HG03442 (cell line): ENCODE measurements around the gene RHBG.
"Not testable (repeated sequence)": the region's sequence is repeated elsewhere in the genome, so short reads cannot be mapped to it uniquely, and the experiment has no call there.

Experiments used
- ATAC-seq: cut with Tn5 transposase; IDR thresholded peaks from one replicate; pipeline ENCODE4 v1.9.1; 2021; ENCODE audit warnings: mild to moderate bottlenecking, moderate library complexity; ENCODE audit not compliant: unreplicated experiment

RHBG gene

GRCh38 chr1:156359973-156360372, 9.0 kb upstream of the RHBG start:
- no peak for ATAC-seq

GRCh38 chr1:156360534-156360933, 8.5 kb upstream of the RHBG start:
- ATAC-seq, result no peak

GRCh38 chr1:156365754-156366153, 3.3 kb upstream of the RHBG start:
- no peak for ATAC-seq

- no peak for ATAC-seq
Measured at GRCh38 chr1:156366378-156367166, 2.4 kb upstream of the RHBG start.

GRCh38 chr1:156367383-156368156, 1.4 kb upstream of the RHBG start:
- no peak for ATAC-seq

GRCh38 chr1:156368157-156368658, 803 bp upstream of the RHBG start:
- ATAC-seq, result no peak

- ATAC-seq, result not testable (repeated sequence)
Measured at GRCh38 chr1:156369685-156370286, 775 bp downstream of the RHBG start.

GRCh38 chr1:156371553-156372264, 2.7 kb downstream of the RHBG start:
- ATAC-seq, result no peak

- no peak for ATAC-seq
Measured at GRCh38 chr1:156372265-156372586, 3.2 kb downstream of the RHBG start.

- no peak for ATAC-seq
Measured at GRCh38 chr1:156372876-156373275, 3.9 kb downstream of the RHBG start.

GRCh38 chr1:156373546-156373945, 4.5 kb downstream of the RHBG start:
- no peak for ATAC-seq

GRCh38 chr1:156376146-156376545, 7.1 kb downstream of the RHBG start:
- ATAC-seq, result no peak

GRCh38 chr1:156376958-156377919, 8.2 kb downstream of the RHBG start:
- ATAC-seq, result no peak

GRCh38 chr1:156378557-156378956, 9.5 kb downstream of the RHBG start:
- ATAC-seq, result no peak

GRCh38 chr1:156379420-156380165, 10.6 kb downstream of the RHBG start:
- ATAC-seq, result no peak

- ATAC-seq, result no peak
Measured at GRCh38 chr1:156382561-156382960, 13.6 kb downstream of the RHBG start.

- ATAC-seq, result no peak
Measured at GRCh38 chr1:156383023-156383422, 14.0 kb downstream of the RHBG start.

- ATAC-seq, result no peak
Measured at GRCh38 chr1:156384007-156384406, 15.0 kb downstream of the RHBG start.

- ATAC-seq, result no peak
Measured at GRCh38 chr1:156384658-156385057, 15.6 kb downstream of the RHBG start.
